NCI-H460 (cell line): ENCODE data around the gene PPP1R1A. TPM values are rescaled to one million over a fixed set of nuclear protein-coding genes. Genes with fewer than 3 reads are reported as not detected.

Experiments
- DNase-seq: peaks from one replicate; pipeline ENCODE4 v3.0.0-alpha.2; 2016; ENCODE audit warnings: low read depth; ENCODE audit errors: extremely low read depth
- total RNA-seq: library from RNA; depleted of rRNA; stranded (reverse); fragments of >200 nt; shearing (Covaris generic); gene quantifications from 2 replicates; pipeline ENCODE4 v1.2.3, GENCODE V29; 2014

PPP1R1A gene
- total RNA-seq, 1 experiment from 2014 or later, result not detected

DNA sequence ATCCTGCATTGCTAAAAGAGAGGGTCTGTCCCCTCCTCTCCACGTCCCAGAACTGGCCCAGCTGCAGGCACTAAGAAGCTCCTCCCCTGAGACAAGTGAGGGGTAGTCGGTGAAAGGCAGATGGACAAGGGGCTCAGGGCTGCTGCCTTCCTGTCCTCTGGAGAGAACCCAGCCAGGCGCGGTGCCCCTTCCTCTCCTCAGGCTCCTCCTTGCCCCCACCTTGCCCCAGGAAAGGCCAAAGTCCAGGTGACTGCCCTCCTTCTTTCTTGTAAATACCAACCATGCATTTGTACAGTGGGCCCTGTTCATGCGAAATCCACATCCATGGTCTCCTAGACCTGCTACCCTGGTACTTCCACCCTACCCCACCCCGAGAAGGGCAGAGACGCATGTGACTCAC lies 9.7 kb downstream of the PPP1R1A start:
- no peak for DNase-seq

- no peak for DNase-seq
These were observed 15.6 kb downstream of the PPP1R1A start for GRCh38 chr12:54572881-54573280.

DNA sequence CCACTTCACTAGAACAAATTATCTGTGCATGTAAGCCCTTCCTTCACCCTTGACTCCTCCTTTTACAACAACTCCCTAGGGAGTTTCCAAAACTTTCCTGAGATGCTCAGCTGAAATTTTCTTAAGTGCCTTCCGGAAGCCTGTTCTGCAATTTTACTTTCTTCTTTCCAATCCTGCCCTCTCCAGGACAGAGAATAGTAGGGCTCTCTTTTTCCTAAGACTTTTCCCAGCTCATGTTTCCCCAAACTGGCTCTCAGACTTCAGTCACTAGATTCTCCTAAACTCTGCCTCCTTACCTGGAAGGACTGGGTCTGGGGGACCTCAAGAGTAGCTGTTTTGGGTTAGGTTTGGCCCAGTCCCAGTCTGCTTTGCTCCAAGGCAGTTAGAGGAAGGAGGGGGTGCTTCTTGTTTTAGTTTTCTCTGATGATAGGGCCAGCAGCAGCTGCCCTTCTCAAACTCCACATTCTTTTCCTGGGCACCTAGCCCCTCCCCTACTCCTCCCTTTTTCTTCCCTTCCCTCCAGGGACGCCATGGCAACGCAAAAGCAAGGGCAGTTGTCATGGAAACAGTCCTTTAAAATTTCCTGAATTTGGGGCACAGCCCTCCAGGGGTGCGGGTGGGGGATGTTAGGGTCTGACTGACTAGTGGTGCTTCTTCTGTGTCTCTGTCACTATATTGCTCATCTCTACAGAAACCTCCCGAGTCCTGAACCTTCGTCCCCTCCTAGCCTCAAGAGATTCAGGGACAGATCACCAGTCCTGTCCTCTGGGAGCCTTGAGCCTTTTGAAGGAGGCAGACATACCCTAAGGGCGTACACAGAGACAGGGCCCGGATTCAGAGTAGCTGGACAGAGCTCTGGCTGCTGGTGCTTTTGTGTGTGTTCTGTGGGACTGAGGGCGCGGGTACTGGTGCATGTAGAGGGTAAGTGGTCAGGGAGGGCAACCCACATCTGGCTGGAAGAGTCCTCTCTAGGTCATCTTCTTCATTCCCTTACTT lies 17.0 kb downstream of the PPP1R1A start:
- no peak for DNase-seq

- no peak for DNase-seq
These were observed 18.4 kb downstream of the PPP1R1A start for GRCh38 chr12:54569995-54570528.

GRCh38 chr12:54569072-54569471 lies 19.4 kb downstream of the PPP1R1A start:
- DNase-seq, result no peak

DNA sequence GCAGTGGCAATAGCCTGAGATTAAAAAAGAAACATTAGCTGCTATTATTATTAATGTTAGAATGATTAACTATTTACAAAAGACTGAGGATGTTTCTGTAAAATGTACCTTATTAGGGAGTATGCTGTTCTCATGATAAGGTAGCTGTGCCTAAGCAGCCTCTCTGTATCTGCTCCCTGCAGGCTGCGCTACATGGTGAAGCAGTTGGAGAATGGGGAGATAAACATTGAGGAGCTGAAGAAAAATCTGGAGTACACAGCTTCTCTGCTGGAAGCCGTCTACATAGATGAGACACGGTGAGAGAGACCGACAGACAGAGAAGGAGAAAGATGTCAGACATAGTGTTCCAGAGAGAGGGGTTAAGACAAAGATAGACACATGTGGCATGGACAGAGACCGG lies 21.7 kb downstream of the PPP1R1A start:
- DNase-seq, result no peak

GRCh38 chr12:54565986-54566544 lies 22.4 kb downstream of the PPP1R1A start:
- no peak for DNase-seq

DNA sequence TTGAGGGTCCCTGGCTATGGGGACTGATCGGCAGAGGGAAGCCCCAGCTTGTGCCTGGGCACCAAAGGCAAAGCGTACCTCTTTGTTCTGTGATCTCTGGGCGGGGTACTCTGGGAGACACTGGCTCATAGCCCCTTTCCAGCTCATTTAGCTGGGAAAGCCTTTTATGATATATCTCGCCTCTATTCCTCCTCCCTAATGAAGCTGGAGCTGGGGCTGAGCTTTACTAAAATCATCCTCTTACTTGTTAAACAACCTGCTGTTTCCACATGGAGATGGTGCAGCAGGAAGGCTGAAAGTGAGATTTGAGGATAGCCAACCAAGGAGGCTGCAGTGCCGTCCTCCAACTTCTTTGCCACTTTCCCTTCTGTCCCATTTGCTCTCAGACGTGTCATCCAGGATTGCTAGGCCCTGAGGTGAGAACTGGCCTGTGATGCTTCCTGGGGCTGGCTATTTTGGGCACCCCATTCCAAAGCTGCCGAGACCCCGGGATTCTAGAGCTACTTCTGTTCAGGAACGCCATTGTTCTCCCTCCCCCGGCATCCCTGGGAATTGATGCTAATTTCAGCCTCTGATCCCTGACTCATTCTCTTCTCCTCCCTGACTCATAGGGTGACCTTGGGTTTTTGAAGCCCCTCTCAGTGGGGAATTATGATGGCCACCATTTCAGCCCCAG lies 23.0 kb downstream of the PPP1R1A start:
- no peak for DNase-seq

DNA sequence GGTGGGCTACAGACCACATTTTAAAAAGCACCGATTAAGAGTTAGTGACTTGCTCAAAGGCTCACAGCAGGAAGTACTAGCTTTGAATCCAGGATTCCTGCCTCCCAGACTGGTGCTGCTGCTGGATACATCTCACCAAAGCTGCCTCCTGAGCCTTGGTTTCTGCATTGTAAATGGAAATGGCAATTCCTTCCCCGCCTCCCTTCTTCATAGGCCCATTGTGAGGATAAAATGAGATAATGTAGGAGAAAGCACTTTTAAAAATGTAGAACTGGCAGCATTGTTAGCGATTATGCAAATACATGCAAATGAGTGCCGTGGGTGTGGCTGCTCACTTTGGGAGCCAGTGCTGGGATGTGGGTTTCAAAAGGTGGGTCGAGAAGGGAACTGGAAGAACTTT lies 23.7 kb downstream of the PPP1R1A start:
- DNase-seq, result no peak

GRCh38 chr12:54563787-54564186 lies 24.7 kb downstream of the PPP1R1A start:
- no peak for DNase-seq

DNA sequence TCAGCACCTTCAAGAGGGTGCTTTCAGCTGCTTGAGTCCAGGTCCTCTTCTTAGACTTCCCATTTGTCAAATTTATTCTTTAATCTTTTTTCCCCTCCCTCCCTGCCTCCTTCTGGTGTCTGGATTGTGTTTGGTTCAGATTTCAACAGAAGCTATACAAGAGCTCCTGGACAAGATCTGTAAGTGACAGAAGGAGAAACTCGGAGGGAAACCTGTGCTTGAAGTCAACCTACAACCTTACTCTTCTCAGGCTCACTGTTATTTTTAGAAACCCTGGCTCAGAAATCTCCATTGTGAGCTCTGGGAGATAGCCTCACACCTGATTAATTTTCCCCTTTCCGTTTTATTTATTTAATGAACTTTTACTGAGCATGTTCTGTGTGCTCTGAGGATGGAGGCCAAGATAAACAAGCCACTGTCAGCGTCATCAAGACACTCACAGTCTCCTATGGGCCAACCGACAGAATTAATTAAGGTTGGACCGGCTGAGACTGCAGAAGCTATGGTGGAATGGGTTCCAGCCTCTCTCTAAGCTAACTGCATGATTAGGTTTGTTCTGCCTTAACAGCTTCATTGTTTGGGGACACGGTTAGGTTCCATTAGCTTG lies 25.6 kb downstream of the PPP1R1A start:
- DNase-seq, result no peak

DNA sequence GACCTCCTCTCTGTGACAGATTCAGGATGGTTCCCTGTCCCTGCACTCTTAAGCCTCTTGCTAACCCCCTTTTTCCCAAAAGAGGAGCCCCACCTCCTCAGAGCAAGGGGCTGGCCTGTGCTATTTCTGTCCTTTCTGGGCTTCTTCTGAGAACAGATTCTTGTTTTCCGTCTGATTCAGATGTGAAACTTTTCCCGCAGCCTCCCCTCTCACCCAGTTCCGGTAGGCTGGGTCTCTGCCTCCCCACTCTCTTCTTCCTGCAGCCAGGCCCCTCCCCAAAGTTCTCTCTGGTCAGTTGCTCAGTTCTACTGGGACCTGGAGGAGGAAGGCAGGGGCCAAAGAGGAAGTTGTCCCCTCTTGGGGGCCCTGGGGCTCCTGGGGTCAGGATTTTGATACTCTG lies 27.3 kb downstream of the PPP1R1A start:
- DNase-seq, result no peak

DNA sequence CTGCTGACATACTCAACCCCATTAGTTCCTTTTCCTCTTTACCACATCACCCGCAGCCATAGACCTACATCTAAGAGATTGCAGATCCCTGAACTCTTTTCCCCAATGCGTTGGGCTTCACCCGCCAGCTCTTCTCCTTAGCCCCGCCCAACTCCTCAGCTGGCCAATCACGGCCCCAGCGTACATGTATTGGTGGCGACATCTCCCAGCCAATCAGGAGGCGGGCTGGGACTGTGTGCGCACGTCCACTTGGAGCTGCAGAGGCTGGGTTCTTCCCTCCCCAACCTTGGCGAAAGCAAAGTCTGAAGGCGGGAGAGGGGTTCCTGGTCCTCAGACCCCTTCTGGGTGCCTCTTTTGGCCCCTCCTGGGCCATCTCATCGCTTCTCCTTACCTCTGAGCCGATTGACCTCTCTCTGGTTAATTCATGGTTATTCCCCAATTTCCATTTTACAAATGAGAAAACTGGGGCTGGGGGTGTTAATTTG lies 28.0 kb downstream of the PPP1R1A start:
- peak; percentile 25 for DNase-seq

DNA sequence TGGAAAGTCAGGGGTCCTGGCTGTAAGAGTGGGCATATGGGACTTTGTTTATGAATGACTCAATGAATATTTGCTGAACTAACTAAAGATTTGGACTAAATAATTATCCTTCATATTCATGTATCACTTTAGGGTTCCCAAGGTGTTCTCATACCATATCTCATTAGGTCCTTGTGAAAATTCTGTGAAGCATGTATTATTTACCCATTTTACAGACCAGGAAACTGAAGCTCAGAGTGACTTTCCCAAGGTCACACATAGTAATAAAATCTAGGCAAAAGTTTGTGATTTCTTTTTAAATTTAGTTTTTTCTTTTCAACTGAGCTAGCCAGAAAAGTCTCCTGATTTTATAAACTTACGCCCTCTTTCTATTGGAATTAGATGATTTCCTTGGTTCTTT lies 29.7 kb downstream of the PPP1R1A start:
- DNase-seq, result no peak

- DNase-seq, result no peak
These were observed 30.1 kb downstream of the PPP1R1A start for GRCh38 chr12:54558311-54558710.

GRCh38 chr12:54555670-54556257 lies 32.7 kb downstream of the PPP1R1A start:
- DNase-seq, result no peak

DNA sequence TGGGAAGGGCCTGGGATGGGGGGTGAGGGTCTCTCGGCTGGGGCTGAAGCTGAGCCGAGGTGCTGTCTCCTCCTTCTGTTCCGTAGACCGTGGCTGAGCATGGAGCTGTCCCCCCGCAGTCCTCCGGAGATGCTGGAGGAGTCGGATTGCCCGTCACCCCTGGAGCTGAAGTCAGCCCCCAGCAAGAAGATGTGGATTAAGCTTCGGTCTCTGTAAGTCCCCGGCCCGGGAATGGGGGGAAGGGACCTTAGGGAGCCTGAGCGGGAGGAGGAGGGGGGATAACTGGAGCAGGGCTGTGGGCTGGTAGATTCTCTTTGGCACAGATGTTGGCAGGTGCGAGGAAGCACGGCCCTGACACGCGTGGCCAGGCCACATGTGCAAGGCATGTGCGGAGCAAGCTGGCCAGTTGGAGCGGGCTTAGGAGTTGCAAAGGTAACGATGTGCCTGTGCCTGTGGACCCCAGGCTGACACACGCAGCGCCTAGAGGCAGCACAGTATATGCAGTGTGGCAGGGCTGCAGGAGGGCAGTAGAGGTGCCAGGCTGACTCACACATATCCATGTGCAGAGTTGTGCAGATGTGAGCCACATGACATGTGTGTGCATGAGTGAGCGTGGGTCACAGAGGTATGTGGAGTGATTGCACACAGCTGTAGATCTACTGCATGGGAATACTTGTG lies 38.5 kb downstream of the PPP1R1A start:
- DNase-seq, result no peak

GRCh38 chr12:54546511-54546910 lies 41.9 kb downstream of the PPP1R1A start:
- DNase-seq, result no peak

DNA sequence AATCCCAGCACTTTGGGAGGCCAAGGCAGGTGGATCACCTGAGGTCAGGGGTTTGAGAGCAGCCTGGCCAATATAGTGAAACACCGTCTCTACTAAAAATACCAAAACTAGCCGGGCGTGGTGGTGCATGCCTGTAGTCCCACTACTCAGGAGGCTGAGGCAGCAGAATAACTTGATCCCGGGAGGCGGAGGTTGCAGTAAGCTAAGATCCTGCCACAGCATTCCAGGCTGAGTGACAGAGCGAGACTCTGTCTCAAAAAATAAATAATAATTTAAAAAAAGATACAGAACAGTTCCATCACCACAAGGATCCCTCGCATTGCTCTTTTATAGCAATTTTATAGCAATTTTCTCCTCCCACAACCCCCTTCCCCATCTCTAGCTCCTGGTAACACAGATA lies 43.7 kb downstream of the PPP1R1A start:
- DNase-seq, result no peak

DNA sequence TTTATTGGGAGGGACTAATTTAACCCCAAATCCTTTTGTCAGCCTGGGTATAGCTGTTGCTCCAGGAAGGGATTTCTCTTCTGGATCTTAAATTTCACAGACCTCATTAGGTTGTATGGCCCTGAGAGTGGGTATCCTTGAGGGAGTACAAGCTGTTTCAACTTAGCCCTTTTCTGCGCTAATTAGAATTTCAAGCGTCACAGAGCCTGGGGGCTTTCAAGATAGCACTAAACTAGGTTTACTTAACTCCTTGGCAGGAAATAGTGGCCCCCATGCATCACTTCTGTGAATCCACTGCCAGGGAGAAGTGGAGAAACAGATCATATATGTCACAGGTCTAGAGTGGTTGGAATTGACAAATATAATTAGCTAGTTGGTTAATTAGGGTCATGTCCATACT lies 44.9 kb downstream of the PPP1R1A start:
- DNase-seq, result no peak
